Neural crest cell (in vitro differentiated cells): ENCODE measurements around the gene MAST4. TPM values are rescaled to one million over a fixed set of nuclear protein-coding genes. Genes with fewer than 3 reads are reported as not detected.

ENCODE experiments used
- DNase-seq: peaks from one replicate; pipeline ENCODE4 v3.0.0; 2021; ENCODE audit warnings: low read depth, mixed read lengths, low spot score
- H3K27ac Mint-ChIP-seq: one replicate; pipeline ENCODE4 v1.8.0; 2021; ENCODE audit warnings: mild to moderate bottlenecking, mixed read lengths; ENCODE audit not compliant: unreplicated experiment
- H3K27me3 Mint-ChIP-seq: 2 replicates; pipeline ENCODE4 v1.8.0; 2021; ENCODE audit warnings: low read depth, mild to moderate bottlenecking, mixed read lengths
- H3K36me3 Mint-ChIP-seq: 2 replicates; pipeline ENCODE4 v1.8.0; 2021; ENCODE audit warnings: low read depth, mild to moderate bottlenecking, mixed read lengths
- H3K4me1 Mint-ChIP-seq: 2 replicates; pipeline ENCODE4 v1.8.0; 2021; ENCODE audit warnings: mixed read lengths
- H3K4me3 Mint-ChIP-seq: one replicate; pipeline ENCODE4 v1.8.0; 2021; ENCODE audit warnings: mild to moderate bottlenecking, mixed read lengths
- H3K9me3 Mint-ChIP-seq: 2 replicates; pipeline ENCODE4 v1.8.0; 2021; ENCODE audit warnings: mixed read lengths
- total RNA-seq: library from RNA; stranded (reverse); gene quantifications from 2 replicates; pipeline ENCODE4 v1.2.1, GENCODE V29; 2021
- TF ChIP-seq, protein P1 (sequence below): fragments of 200-600 bp; sonication (generic); conservative IDR thresholded peaks from 2 replicates; pipeline ENCODE4 v1.5.0; 2021; ENCODE audit warnings: antibody characterized with exemption, mild to moderate bottlenecking

MAST4 gene
- total RNA-seq, 1 donor from 2014 or later = 7.3 TPM

DNA sequence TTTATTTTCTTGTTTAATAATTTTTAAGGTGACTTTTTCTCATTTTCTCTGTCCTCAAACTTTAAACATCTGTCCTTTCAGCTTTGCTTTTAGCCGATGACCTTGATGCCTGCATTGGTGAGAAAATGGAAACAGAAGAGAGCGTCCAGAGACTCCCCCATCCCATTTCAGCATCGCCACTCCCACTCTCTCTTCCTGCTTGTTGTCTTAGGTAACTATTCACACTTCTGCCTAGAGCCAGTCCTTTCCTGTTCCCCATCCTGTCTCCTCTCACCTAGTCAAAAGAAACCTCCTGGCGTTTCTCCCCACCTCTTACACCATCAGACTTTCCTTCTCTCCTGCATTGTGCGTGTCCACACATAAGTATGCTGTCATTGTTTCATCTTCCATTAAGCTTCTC, 124.6 kb downstream of the MAST4 start:
- Mint-ChIP-seq H3K4me1 (peaks cover 16% of the 10 kb centered on the region), H3K9me3 (no peaks in the 10 kb centered on the region), H3K4me3 (no peak overlapping the region), H3K36me3 (no peaks in the 10 kb centered on the region), H3K27ac (no peak overlapping the region), H3K27me3 (no peaks in the 10 kb centered on the region)
- TF ChIP-seq, protein P1, sequence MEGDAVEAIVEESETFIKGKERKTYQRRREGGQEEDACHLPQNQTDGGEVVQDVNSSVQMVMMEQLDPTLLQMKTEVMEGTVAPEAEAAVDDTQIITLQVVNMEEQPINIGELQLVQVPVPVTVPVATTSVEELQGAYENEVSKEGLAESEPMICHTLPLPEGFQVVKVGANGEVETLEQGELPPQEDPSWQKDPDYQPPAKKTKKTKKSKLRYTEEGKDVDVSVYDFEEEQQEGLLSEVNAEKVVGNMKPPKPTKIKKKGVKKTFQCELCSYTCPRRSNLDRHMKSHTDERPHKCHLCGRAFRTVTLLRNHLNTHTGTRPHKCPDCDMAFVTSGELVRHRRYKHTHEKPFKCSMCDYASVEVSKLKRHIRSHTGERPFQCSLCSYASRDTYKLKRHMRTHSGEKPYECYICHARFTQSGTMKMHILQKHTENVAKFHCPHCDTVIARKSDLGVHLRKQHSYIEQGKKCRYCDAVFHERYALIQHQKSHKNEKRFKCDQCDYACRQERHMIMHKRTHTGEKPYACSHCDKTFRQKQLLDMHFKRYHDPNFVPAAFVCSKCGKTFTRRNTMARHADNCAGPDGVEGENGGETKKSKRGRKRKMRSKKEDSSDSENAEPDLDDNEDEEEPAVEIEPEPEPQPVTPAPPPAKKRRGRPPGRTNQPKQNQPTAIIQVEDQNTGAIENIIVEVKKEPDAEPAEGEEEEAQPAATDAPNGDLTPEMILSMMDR = no peak
- DNase-seq = no peak

DNA sequence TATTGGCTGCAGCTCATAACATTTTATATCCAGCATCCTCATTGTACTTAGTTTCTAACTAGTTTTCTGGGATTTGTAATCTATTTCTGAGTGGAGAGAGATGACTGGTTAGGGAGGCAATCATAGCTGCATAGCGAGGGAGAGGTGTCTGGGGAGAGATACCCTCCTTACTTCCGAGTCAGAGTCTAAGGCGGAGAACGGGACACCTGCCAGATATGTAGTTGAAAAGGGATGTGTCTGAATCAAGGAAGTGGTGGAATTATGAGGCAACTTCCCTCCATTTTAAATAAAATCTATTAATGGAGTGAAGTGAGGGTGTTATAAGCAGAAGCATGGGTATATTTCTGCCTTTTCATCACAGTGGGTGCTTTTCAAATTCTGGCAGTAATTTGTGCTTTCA, 126.5 kb downstream of the MAST4 start:
- Mint-ChIP-seq H3K9me3 (no peaks in the 10 kb centered on the region), H3K27ac (no peak overlapping the region), H3K36me3 (no peaks in the 10 kb centered on the region), H3K27me3 (no peaks in the 10 kb centered on the region), H3K4me1 (peaks cover 15% of the 10 kb centered on the region), H3K4me3 (no peak overlapping the region)
- no peak for DNase-seq
- TF ChIP-seq, protein P1 = no peak

DNA sequence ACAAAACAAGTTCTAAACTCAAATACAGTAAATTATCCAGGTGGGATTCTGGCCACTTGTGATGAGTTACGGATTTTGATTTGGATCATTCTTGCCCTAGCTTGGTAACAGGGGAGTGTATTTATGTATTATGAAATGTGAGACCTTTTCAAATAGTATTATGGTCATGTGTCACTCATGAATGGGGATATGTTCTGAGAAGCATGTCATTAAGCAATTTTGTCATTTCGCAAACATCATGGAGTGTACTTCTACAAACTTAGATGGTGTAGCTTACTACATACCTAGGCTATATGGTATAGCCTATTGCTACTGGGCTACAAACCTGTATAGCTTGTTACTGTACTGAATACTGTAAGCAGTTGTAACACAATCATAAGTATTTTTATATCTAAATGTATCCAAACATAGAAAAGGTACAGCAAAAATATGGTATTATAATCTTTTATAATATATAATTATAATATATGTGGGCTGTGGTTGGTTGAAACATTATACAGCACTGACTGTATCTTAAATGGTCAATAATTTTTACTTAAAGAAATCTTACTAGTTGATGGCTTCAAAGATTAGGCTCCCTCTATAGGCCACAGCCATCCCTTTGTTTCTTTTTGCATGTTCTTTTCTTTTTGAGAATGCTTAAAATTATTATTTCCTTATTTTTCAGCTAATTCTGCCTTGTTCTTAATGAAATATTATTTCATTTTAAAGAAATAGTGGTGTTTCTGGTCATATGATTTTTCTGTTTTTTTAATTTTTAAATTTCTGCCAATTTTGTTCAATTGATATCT, 128.4 kb downstream of the MAST4 start:
- DNase-seq = no peak
- no peaks in the 10 kb centered on the region for H3K9me3 Mint-ChIP-seq
- H3K4me3 Mint-ChIP-seq = no peak overlapping the region
- H3K36me3 Mint-ChIP-seq = no peaks in the 10 kb centered on the region
- H3K27ac Mint-ChIP-seq = no peak overlapping the region
- H3K27me3 Mint-ChIP-seq = no peaks in the 10 kb centered on the region
- H3K4me1 Mint-ChIP-seq = peaks cover 4% of the 10 kb centered on the region
- TF ChIP-seq, protein P1 = peak; percentile 37

DNA sequence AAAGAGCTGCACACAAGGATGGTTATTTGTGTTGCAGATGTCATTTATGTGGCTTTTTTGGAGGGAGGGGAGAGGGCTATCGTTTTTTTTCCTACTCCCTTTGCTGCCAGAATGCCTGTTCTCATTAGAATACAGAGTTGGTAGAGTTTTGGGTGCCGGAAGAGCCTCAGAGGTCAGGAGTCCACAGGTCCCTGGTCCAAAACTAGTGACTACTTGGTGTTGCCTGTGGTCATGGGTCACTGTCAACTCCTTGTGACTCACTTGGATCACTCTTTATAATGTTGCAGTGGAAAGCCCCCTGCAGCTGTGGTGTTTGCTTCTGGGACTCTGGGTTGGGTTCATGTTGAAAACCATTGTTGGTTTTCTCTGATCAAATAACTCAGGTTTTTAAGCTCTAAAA, 131.4 kb downstream of the MAST4 start:
- Mint-ChIP-seq H3K9me3 (no peaks in the 10 kb centered on the region), H3K4me1 (no peaks in the 10 kb centered on the region)

DNA sequence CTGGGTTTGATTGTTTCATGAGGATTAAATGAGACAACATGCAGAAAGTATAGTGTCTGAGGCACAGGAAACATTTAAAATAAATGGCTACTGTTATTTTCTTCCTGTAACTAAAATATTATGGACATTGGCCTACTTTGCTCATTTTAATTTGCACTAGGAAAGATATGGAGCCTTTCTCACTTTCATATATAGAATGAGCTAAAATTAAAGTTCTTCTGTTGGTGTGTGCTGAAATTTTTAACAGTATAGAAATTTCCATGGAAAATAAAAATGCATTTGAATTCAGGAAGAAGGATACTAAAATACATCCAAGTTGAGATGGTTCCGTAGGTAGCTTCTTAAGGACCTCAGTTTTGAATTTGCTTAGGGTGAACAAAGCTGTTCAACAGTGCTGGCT, 131.9 kb downstream of the MAST4 start:
- no peaks in the 10 kb centered on the region for H3K4me1 Mint-ChIP-seq
- no peaks in the 10 kb centered on the region for H3K36me3 Mint-ChIP-seq
- no peaks in the 10 kb centered on the region for H3K27me3 Mint-ChIP-seq
- TF ChIP-seq, protein P1 = no peak
- no peak overlapping the region for H3K4me3 Mint-ChIP-seq
- H3K9me3 Mint-ChIP-seq = no peaks in the 10 kb centered on the region
- H3K27ac Mint-ChIP-seq = no peak overlapping the region
- DNase-seq = no peak

More for the DNA sequence above, 131.4 kb downstream of the MAST4 start:
- Mint-ChIP-seq H3K4me3 (no peak overlapping the region), H3K27ac (no peak overlapping the region), H3K36me3 (no peaks in the 10 kb centered on the region), H3K27me3 (no peaks in the 10 kb centered on the region)
- TF ChIP-seq, protein P1 = no peak
- no peak for DNase-seq
